NT2/D1 (cell line): ENCODE results near the gene TEDC1.

ENCODE experiments used
- DNase-seq: peaks from one replicate; pipeline ENCODE4 v3.0.0-alpha.2; 2011; ENCODE audit warnings: low read depth, low spot score
- H3K27me3 ChIP-seq: 2 replicates; pipeline ENCODE4 v1.6.0; 2011; ENCODE audit warnings: mild to moderate bottlenecking; ENCODE audit not compliant: insufficient read length, insufficient read depth
- H3K36me3 ChIP-seq: 2 replicates; pipeline ENCODE4 v1.6.1; 2011; ENCODE audit warnings: mild to moderate bottlenecking, low read length, mixed read lengths; ENCODE audit not compliant: insufficient read depth, insufficient read length
- H3K4me1 ChIP-seq: 2 replicates; pipeline ENCODE4 v1.5.1; 2011; ENCODE audit not compliant: insufficient read depth, insufficient read length
- H3K4me3 ChIP-seq: 2 replicates; pipeline ENCODE4 v1.5.1; 2011; ENCODE audit warnings: low read depth; ENCODE audit not compliant: insufficient read length
- H3K9ac ChIP-seq: 2 replicates; pipeline ENCODE4 v1.6.0; 2011; ENCODE audit warnings: low read depth; ENCODE audit not compliant: insufficient read length
- H3K9me3 ChIP-seq: 2 replicates; pipeline ENCODE4 v1.5.1; 2011; ENCODE audit warnings: mild to moderate bottlenecking, low read length; ENCODE audit not compliant: insufficient read depth
- SUZ12 ChIP-seq: IDR thresholded peaks from 2 replicates; pipeline ENCODE4 v1.6.1; 2011; ENCODE audit not compliant: insufficient read length, insufficient read depth; ENCODE audit errors: extremely low read depth
- YY1 ChIP-seq: IDR thresholded peaks from 2 replicates; pipeline ENCODE4 v1.6.1; 2011; ENCODE audit not compliant: insufficient read length, insufficient read depth
- ZNF274 ChIP-seq: IDR thresholded peaks from 2 replicates; pipeline ENCODE4 v1.6.1; 2011; ENCODE audit warnings: mild to moderate bottlenecking, low read depth, low read length

TEDC1 gene

GRCh38 chr14:105529319-105529568, 38.2 kb downstream of the TEDC1 start:
- no peak overlapping the region for H3K9ac ChIP-seq

GRCh38 chr14:105529569-105530284, 38.7 kb downstream of the TEDC1 start:
- Histone ChIP-seq H3K4me1 (peaks cover 9% of the 10 kb centered on the region), H3K9ac (no peak overlapping the region), H3K36me3 (no peaks in the 10 kb centered on the region), H3K4me3 (no peak overlapping the region), H3K9me3 (peaks cover 5% of the 10 kb centered on the region; the same call in 1 of the 2 replicates), H3K27me3 (peaks cover 23% of the 10 kb centered on the region)
- no peak for DNase-seq
- TF ChIP-seq SUZ12, result no peak
- TF ChIP-seq YY1, result no peak
- no peak for TF ChIP-seq ZNF274

More at GRCh38 chr14:105529319-105529568, 38.2 kb downstream of the TEDC1 start:
- no peaks in the 10 kb centered on the region for H3K36me3 ChIP-seq
- H3K9me3 ChIP-seq, result peaks cover 5% of the 10 kb centered on the region; the same call in 1 of the 2 replicates
- TF ChIP-seq SUZ12 (no peak), ZNF274 (no peak), YY1 (no peak)
- peaks cover 9% of the 10 kb centered on the region for H3K4me1 ChIP-seq
- peaks cover 23% of the 10 kb centered on the region for H3K27me3 ChIP-seq
- no peak overlapping the region for H3K4me3 ChIP-seq
- DNase-seq, result no peak

GRCh38 chr14:105530285-105531087, 39.4 kb downstream of the TEDC1 start:
- peaks cover 5% of the 10 kb centered on the region; the same call in 1 of the 2 replicates for H3K9me3 ChIP-seq
- H3K4me1 ChIP-seq, result peaks cover 9% of the 10 kb centered on the region
- no peaks in the 10 kb centered on the region for H3K36me3 ChIP-seq
- TF ChIP-seq SUZ12 (no peak), YY1 (no peak), ZNF274 (no peak)
- no peak overlapping the region for H3K4me3 ChIP-seq
- peaks cover 21% of the 10 kb centered on the region for H3K27me3 ChIP-seq
- no peak overlapping the region for H3K9ac ChIP-seq
- DNase-seq, result no peak

GRCh38 chr14:105531088-105531893, 40.2 kb downstream of the TEDC1 start:
- Histone ChIP-seq H3K9me3 (peaks cover 5% of the 10 kb centered on the region; the same call in 1 of the 2 replicates), H3K27me3 (peaks cover 21% of the 10 kb centered on the region), H3K4me1 (peaks cover 9% of the 10 kb centered on the region), H3K4me3 (no peak overlapping the region), H3K9ac (peak overlapping the region; percentile 32), H3K36me3 (no peaks in the 10 kb centered on the region)
- no peak for DNase-seq
- TF ChIP-seq ZNF274 (no peak), SUZ12 (no peak), YY1 (no peak)

GRCh38 chr14:105531894-105532623, 41.0 kb downstream of the TEDC1 start:
- Histone ChIP-seq H3K4me1 (peaks cover 9% of the 10 kb centered on the region), H3K9me3 (peaks cover 5% of the 10 kb centered on the region; the same call in 1 of the 2 replicates), H3K9ac (no peak overlapping the region), H3K27me3 (peaks cover 22% of the 10 kb centered on the region), H3K4me3 (no peak overlapping the region), H3K36me3 (no peaks in the 10 kb centered on the region)
- DNase-seq, result no peak
- TF ChIP-seq SUZ12 (no peak), YY1 (no peak)

GRCh38 chr14:105532735-105533141, 41.7 kb downstream of the TEDC1 start:
- peaks cover 8% of the 10 kb centered on the region for H3K4me1 ChIP-seq
- peaks cover 22% of the 10 kb centered on the region for H3K27me3 ChIP-seq
- no peak for TF ChIP-seq SUZ12
- TF ChIP-seq ZNF274, result no peak
- TF ChIP-seq YY1, result no peak
- no peak overlapping the region for H3K9ac ChIP-seq
- peaks cover 5% of the 10 kb centered on the region; the same call in 1 of the 2 replicates for H3K9me3 ChIP-seq
- DNase-seq, result no peak
- H3K4me3 ChIP-seq, result no peak overlapping the region
- H3K36me3 ChIP-seq, result no peaks in the 10 kb centered on the region
